B cell (primary cell): ENCODE data around the gene DCHS1. TPM values are rescaled to one million over a fixed set of nuclear protein-coding genes. Genes with fewer than 3 reads are reported as not detected.

Experiments used
- ATAC-seq: fragments of 200-7000 bp; cut with Tn5 transposase; one replicate; pipeline ENCODE4 v1.10.0; 2021; ENCODE audit warnings: low read depth, mild to moderate bottlenecking, moderate number of reproducible peaks, moderate library complexity
- CTCF ChIA-PET: fragments of 350-600 bp; sonication (Branson Sonifier 250); formaldehyde crosslinking; loops from one replicate; lab custom pipeline; 2021; ENCODE audit warnings: antibody characterized with exemption, inconsistent platforms; lab: Charles Lee
- POLR2A ChIA-PET: fragments of 350-600 bp; sonication (Branson Sonifier 250); formaldehyde crosslinking; loops from one replicate; lab custom pipeline; 2021; ENCODE audit warnings: antibody characterized with exemption; lab: Charles Lee
- DNase-seq: peaks from one replicate; pipeline ENCODE4 v3.0.0; 2013
- H2AFZ ChIP-seq: 2 replicates; pipeline ENCODE4 v1.6.1; 2012; ENCODE audit warnings: mild to moderate bottlenecking, low read depth, low read length; ENCODE audit not compliant: insufficient read depth, poor library complexity, severe bottlenecking
- H3K27ac ChIP-seq, 2 donors: 1 replicate in 1 of 2; 2 replicates in 1 of 2; pipeline ENCODE4 v1.5.1; 2012 to 2013; ENCODE audit warnings: low read length in 2 of 2, mild to moderate bottlenecking in 2 of 2, moderate library complexity in 1 of 2
- H3K27me3 ChIP-seq, 4 experiments: fragments of 200-600 bp in 1 of 4; sonication (generic) in 1 of 4; replicated peaks in 1 of 4; 1 replicate in 2 of 4; 2 replicates in 2 of 4; pipeline versions ENCODE4 v1.6.1 to v1.7.0; 2013 to 2016; ENCODE audit warnings: low read length in 3 of 4, mild to moderate bottlenecking in 2 of 4, mixed read lengths in 1 of 4, moderate library complexity in 1 of 4; ENCODE audit not compliant: insufficient read depth in 4 of 4, control insufficient read depth in 3 of 4; ENCODE audit errors: control extremely low read depth in 1 of 4
- H3K36me3 ChIP-seq, 2 experiments: replicated peaks in 1 of 2; 1 replicate in 1 of 2; 2 replicates in 1 of 2; pipeline versions ENCODE4 v1.6.1 to v1.7.1; 2013; ENCODE audit warnings: low read length in 1 of 2; ENCODE audit not compliant: insufficient read depth in 2 of 2, control insufficient read depth in 1 of 2; ENCODE audit errors: control extremely low read depth in 1 of 2, extremely low read depth in 1 of 2
- H3K4me1 ChIP-seq, 2 donors: fragments of 200-600 bp in 1 of 2; sonication (generic) in 1 of 2; 1 replicate in 1 of 2; 2 replicates in 1 of 2; pipeline versions ENCODE4 v1.5.1 to v1.6.1; 2013 to 2017; ENCODE audit warnings: low read length in 2 of 2; ENCODE audit not compliant: control insufficient read depth in 2 of 2, insufficient read depth in 2 of 2
- H3K4me2 ChIP-seq: replicated peaks from 2 replicates; pipeline ENCODE3; 2012; ENCODE audit warnings: mild to moderate bottlenecking, low read depth, low read length; ENCODE audit not compliant: poor library complexity, severe bottlenecking
- H3K4me3 ChIP-seq, 5 experiments: fragments of 200-600 bp in 1 of 5; sonication (generic) in 1 of 5; 1 replicate in 3 of 5; 2 replicates in 2 of 5; pipeline versions ENCODE4 v1.5.1 to v1.7.0; 2011 to 2016; ENCODE audit warnings: low read length in 4 of 5, mild to moderate bottlenecking in 4 of 5, low read depth in 2 of 5, control low read depth in 1 of 5, moderate library complexity in 1 of 5; ENCODE audit not compliant: insufficient read depth in 1 of 5; ENCODE audit errors: control extremely low read depth in 1 of 5, extremely low read depth in 1 of 5
- H3K79me2 ChIP-seq: fragments of 200-600 bp; sonication (generic); one replicate; pipeline ENCODE4 v1.6.0; 2016; ENCODE audit warnings: low read length; ENCODE audit not compliant: control insufficient read depth, insufficient read depth
- H3K9ac ChIP-seq: fragments of 200-600 bp; sonication (generic); 2 replicates; pipeline ENCODE4 v1.6.1; 2017; ENCODE audit warnings: mild to moderate bottlenecking, low read length, moderate library complexity
- H3K9me3 ChIP-seq, 3 donors: one replicate each; pipeline versions ENCODE4 v1.6.1 to v1.7.1; 2013; ENCODE audit warnings: low read length in 2 of 3; ENCODE audit not compliant: control insufficient read depth in 2 of 3, insufficient read depth in 1 of 3; ENCODE audit errors: control extremely low read depth in 1 of 3
- H4K20me1 ChIP-seq: 2 replicates; pipeline ENCODE4 v1.6.0; 2012; ENCODE audit warnings: mild to moderate bottlenecking, low read length; ENCODE audit not compliant: insufficient read depth, control insufficient read depth, poor library complexity, severe bottlenecking
- H3K27ac Mint-ChIP-seq: one replicate; pipeline ENCODE4 v1.8.0; 2021; ENCODE audit warnings: mixed read lengths
- H3K27me3 Mint-ChIP-seq: one replicate; pipeline ENCODE4 v1.8.0; 2021; ENCODE audit warnings: mixed read lengths
- H3K4me1 Mint-ChIP-seq: one replicate; pipeline ENCODE4 v1.8.0; 2021; ENCODE audit warnings: mixed read lengths
- H3K4me3 Mint-ChIP-seq: one replicate; pipeline ENCODE4 v1.8.0; 2021; ENCODE audit warnings: mixed read lengths
- H3K9me3 Mint-ChIP-seq: one replicate; pipeline ENCODE4 v1.8.0; 2022; ENCODE audit warnings: mixed read lengths; ENCODE audit not compliant: insufficient read depth
- CTCF ChIP-seq: fragments of 200-600 bp; IDR thresholded peaks from one replicate; pipeline ENCODE4 v1.8.0; 2022; ENCODE audit warnings: antibody characterized with exemption, mild to moderate bottlenecking
- WGBS: methylation state at CpG from one replicate; pipeline ENCODE4 v1.1.5; 2013; ENCODE audit warnings: missing lambda C conversion rate; ENCODE audit not compliant: insufficient coverage; 5-methylcytosine and 5-hydroxymethylcytosine counted together
- intact Hi-C: fragments of 100-400 bp; cut with micrococcal nuclease; formaldehyde crosslinking; loops from one replicate; pipeline ENCODE4 v1.10.0; 2022
- polyA plus RNA-seq: library from polyadenylated mRNA; depleted of rRNA; stranded (reverse); fragments of >200 nt; gene quantifications from 2 replicates; pipeline ENCODE4 v1.2.3, GENCODE V29; 2012
- total RNA-seq, 2 donors: library from RNA; stranded (reverse); fragments of 120-200 nt in 1 of 2; gene quantifications; 1 replicate in 1 of 2; 2 replicates in 1 of 2; pipeline versions ENCODE4 v1.2.3 to v1.2.4, GENCODE V29; 2013 to 2022

The DCHS1 gene
- total and polyA plus RNA-seq, 2 donors (not counting 1 experiment from before 2014, with no cell fraction given), result 0.31 to 0.84 TPM

GRCh38 chr11:6633422-6634408 is 21.9 kb downstream of the DCHS1 start:
- peaks cover 0 to 3% of the 10 kb centered on the region in 2 donors for H3K4me1 ChIP-seq
- ChIA-PET POLR2A (interaction anchor here (0.6 kb wide), 1 partner anchor 32 kb away, joined by 3 read pairs; no protein-coding TSS in a partner anchor), CTCF (no interaction called here)
- ATAC-seq (no peak), DNase-seq (no peak)
- H2AFZ ChIP-seq, result no peak overlapping the region
- TF ChIP-seq CTCF, result no peak
- H3K4me2 ChIP-seq, result no peak overlapping the region
- H3K9me3 ChIP-seq, result no peaks in the 10 kb centered on the region
- H3K36me3 ChIP-seq, result no peaks in the 10 kb centered on the region
- no peak overlapping the region for H3K27ac ChIP-seq
- Mint-ChIP-seq H3K4me1 (peaks cover 2% of the 10 kb centered on the region), H3K9me3 (no peaks in the 10 kb centered on the region), H3K27ac (no peak overlapping the region), H3K4me3 (no peak overlapping the region), H3K27me3 (no peaks in the 10 kb centered on the region)
- H3K4me3 ChIP-seq, result no peak overlapping the region
- no peaks in the 10 kb centered on the region for H4K20me1 ChIP-seq
- no peaks in the 10 kb centered on the region for H3K27me3 ChIP-seq
- no peaks in the 10 kb centered on the region for H3K79me2 ChIP-seq
- no peak overlapping the region for H3K9ac ChIP-seq
- WGBS, result 96% methylated on average over 14 of the region's 16 CpGs
- intact Hi-C loops, result no loop called here
